CD4-positive, alpha-beta T cell treated with Interleukin-4 for 1 hour (primary cell): ENCODE measurements around the gene VDAC2.

ENCODE experiments used
- DNase-seq, 2 donors: peaks; one replicate each; pipeline ENCODE4 v3.0.0-alpha.2; 2020 to 2022

Gene VDAC2

GRCh38 chr10:75254739-75255138 lies 44.1 kb downstream of the VDAC2 start:
- no peak for DNase-seq

DNA sequence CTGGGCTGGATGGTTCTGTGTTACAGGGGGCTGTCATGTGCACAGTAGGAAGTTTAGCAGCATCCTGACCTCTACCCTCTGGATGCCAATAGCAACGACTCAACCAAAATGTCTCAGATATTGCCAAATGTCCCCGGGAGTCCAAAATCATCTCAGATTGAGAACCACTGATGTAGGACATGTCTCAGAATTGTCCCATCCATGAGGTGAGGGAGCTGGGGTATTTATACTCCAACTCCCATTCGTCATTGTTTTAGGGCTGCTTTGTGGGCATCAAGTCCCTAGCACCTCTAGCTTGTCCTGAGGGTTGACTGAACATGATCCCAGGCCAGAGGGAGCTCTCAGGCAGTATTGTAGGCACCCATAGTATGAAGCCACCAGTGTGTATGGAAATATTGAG lies 50.4 kb downstream of the VDAC2 start:
- DNase-seq, result no peak

- no peak for DNase-seq
Observed at GRCh38 chr10:75261813-75262705, 51.5 kb downstream of the VDAC2 start.

DNA sequence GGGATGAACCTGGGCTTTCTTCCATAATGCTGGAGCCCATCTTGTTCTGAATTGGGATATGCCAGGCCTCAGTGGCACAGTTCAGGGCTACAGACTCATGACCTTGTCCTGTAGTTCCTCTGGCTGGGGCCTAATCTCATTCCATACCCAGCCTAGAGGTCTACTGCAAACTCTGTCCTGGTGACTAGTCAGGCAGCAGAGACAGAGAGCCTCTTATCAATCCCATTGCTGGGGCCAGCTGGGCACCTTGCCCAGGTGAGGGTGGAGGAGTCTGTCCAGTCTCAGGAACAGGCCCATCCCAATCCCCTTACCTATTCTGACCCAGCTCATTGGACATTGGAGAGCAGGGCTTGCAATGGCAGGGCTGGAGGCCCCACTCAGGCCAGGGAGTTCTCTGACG lies 53.2 kb downstream of the VDAC2 start:
- no peak for DNase-seq

GRCh38 chr10:75265856-75266255 lies 55.3 kb downstream of the VDAC2 start:
- DNase-seq, result no peak

GRCh38 chr10:75266945-75267344 lies 56.3 kb downstream of the VDAC2 start:
- no peak for DNase-seq

GRCh38 chr10:75269605-75270004 lies 59.0 kb downstream of the VDAC2 start:
- DNase-seq, result no peak

DNA sequence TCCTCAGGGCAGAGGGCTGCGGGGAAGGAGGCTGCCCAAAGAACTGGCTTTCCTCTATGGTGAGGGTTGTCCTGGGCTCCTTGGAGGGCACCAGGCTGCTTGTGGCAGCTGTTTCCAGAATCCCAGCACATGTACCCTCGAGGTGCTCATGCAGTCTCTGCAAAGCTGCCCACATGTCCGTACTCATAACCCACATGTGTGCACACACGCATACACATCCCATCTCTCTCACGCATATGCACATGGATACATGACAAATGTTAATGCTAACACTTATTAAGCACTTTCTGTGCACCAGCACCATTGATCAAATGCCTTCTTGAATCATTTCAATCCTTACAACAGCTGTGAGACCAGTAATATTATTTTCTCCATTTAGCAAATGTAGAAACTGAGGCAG lies 61.5 kb downstream of the VDAC2 start:
- no peak for DNase-seq

DNA sequence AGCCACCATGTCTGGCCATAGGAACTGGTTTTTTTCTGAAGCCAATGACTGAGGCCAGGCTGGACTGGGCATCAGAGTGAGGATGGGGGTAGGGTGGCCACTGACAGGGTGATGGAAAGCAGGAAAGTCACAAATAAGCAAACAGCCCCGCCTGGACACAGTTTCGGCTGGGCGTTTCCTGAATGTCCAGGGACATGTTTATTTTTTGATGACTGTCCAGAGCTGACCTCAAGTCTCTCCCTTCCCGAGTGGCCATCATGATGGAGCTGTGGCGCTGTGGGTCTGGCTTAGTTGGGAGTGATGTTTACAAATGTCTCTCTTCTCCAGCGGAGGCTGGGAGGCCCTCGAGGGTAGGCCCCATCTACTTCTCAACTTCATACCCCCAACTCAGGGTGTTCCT lies 62.3 kb downstream of the VDAC2 start:
- no peak for DNase-seq

DNA sequence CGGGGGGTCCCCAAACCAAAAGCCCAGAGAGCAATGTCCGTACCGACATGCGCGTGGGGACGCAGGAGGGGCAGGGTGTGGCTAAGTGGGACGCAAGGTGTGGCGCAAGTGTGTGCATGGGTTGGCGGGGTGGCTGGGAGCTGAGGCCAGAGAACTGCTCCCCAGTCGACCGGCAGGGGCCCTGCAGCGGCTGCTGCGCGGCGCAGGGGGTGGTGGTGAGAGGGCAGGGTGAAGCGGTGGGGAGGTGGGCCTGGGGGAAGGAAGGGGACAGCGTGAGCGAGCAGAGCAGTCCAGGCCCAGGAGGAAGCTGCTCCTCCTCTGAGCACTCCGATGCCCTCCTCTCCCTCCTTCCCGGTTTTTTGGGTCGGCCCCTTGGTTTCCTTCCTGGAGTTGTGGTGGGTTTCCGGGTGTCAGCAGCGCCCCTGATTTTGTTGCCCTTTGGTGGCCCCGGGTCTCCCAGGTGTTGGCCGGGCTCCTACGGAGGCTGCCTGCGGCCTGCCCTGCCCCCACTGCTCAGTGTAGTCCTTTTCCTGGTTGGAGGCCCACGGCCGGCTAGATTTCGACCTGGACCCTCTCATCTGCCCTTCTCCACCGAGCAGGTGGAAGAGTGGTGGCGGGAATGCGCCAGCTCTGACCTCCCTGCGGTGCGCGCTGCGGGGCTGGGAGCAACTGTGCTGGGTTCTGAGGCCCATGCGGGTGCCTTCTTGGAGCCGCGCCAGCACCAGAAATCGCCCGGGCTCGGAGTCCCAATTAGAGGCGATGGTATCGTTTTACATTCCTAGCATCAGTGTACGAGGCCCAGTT lies 65.7 kb downstream of the VDAC2 start:
- no peak for DNase-seq

DNA sequence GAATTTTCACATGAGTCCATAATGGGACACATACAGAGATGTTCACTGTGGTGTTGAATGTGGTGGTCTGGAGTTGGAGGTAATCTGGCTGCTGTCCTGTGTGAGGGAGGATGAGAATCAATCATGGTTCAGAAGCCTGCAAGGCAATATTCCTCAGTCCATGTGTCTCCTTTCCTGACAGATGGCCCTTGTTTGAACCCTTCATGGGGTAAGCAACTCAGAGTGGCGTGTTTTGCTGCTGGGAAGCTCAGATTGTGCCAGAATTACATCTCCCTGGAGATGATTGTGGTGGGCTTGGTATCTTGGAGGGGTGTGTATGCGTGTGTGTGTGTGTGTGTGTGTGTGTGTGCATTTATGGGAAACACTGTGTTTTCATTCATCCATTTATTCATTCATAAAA lies 69.6 kb downstream of the VDAC2 start:
- no peak for DNase-seq
